Measurements from ENCODE around the gene SERTAD3. TPM values are rescaled to one million over a fixed set of nuclear protein-coding genes. Genes with fewer than 3 reads are reported as not detected.

SERTAD3 gene
- total RNA-seq, 2 donors from 2014 or later = 22.7 to 37.3 TPM

- Histone ChIP-seq H3K4me3 (peak overlapping the region; percentile 36 to 62), H3K4me1 (replicated peaks) (peaks cover 4% of the 10 kb centered on the region), H3K9me3 (no peaks in the 10 kb centered on the region), H3K27me3 (replicated peaks; ENCODE audit: insufficient read depth) (no peaks in the 10 kb centered on the region), H3K27ac (peak overlapping the region; percentile 97 to 100), H3K36me3 (peaks cover 8 to 10% of the 10 kb centered on the region in 2 donors)
- DNase-seq (ENCODE audit: low spot score) = peak; percentile 93
- WGBS = 2% methylated on average over 56 of the region's 56 CpGs
- peak; percentile 99 for TF ChIP-seq POLR2A (IDR thresholded peaks at IDR 0.05)
- peak; percentile 97 for TF ChIP-seq POLR2AphosphoS5 (IDR thresholded peaks at IDR 0.05)
- TF ChIP-seq, protein P1, sequence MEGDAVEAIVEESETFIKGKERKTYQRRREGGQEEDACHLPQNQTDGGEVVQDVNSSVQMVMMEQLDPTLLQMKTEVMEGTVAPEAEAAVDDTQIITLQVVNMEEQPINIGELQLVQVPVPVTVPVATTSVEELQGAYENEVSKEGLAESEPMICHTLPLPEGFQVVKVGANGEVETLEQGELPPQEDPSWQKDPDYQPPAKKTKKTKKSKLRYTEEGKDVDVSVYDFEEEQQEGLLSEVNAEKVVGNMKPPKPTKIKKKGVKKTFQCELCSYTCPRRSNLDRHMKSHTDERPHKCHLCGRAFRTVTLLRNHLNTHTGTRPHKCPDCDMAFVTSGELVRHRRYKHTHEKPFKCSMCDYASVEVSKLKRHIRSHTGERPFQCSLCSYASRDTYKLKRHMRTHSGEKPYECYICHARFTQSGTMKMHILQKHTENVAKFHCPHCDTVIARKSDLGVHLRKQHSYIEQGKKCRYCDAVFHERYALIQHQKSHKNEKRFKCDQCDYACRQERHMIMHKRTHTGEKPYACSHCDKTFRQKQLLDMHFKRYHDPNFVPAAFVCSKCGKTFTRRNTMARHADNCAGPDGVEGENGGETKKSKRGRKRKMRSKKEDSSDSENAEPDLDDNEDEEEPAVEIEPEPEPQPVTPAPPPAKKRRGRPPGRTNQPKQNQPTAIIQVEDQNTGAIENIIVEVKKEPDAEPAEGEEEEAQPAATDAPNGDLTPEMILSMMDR (IDR thresholded peaks at IDR 0.05) = peak; percentile 91 to 97 (median 96)
- intact Hi-C loops (cut with DNase I) = loop anchor here (1.0 kb wide), 1 partner anchor 23 kb away; the partner anchor contains the start of gene SERTAD3
Measured at GRCh38 chr19:40420766-40421765, 23.1 kb downstream of the SERTAD3 start.

DNA sequence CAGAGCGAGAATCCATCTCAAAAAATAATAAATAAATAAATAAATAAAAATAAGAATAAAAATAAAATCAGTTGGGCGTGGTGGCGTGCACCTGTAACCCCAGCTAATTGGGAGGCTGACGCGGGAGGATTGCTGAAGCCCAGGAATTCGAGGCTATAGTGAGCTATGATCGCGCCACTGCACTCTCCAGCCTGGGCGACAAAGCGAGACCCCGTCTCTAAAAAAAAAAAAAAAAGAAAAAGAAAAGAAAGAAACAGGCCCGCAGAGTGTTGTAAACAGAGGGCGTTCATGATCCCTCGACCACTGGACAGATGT lies 23.7 kb downstream of the SERTAD3 start:
- intact Hi-C loops (cut with DNase I) = no loop called here
- Histone ChIP-seq H3K36me3 (peaks cover 8 to 10% of the 10 kb centered on the region in 2 donors), H3K4me3 (peak overlapping the region; percentile 36 to 62), H3K27ac (peak overlapping the region; percentile 97 to 100), H3K4me1 (replicated peaks) (peaks cover 4% of the 10 kb centered on the region), H3K9me3 (no peaks in the 10 kb centered on the region), H3K27me3 (replicated peaks; ENCODE audit: insufficient read depth) (no peaks in the 10 kb centered on the region)
- WGBS = 56% methylated on average over 14 of the region's 14 CpGs
- TF ChIP-seq POLR2A (IDR thresholded peaks at IDR 0.05) = no peak
- no peak for TF ChIP-seq POLR2AphosphoS5 (IDR thresholded peaks at IDR 0.05)
- TF ChIP-seq, protein P1 (IDR thresholded peaks at IDR 0.05) = no peak
- no peak for DNase-seq (ENCODE audit: low spot score)

GRCh38 chr19:40419780-40420179 lies 24.4 kb downstream of the SERTAD3 start:
- Histone ChIP-seq H3K9me3 (no peaks in the 10 kb centered on the region), H3K27ac (no peak overlapping the region), H3K4me3 (no peak overlapping the region), H3K36me3 (peaks cover 8 to 10% of the 10 kb centered on the region in 2 donors), H3K4me1 (replicated peaks) (peaks cover 4% of the 10 kb centered on the region), H3K27me3 (replicated peaks; ENCODE audit: insufficient read depth) (no peaks in the 10 kb centered on the region)
- DNase-seq (ENCODE audit: low spot score) = no peak
- intact Hi-C loops (cut with DNase I) = no loop called here
- TF ChIP-seq, protein P1 (IDR thresholded peaks at IDR 0.05) = no peak
- TF ChIP-seq POLR2AphosphoS5 (IDR thresholded peaks at IDR 0.05) = no peak
- no peak for TF ChIP-seq POLR2A (IDR thresholded peaks at IDR 0.05)
- 80% methylated on average over 5 of the region's 5 CpGs for WGBS

GRCh38 chr19:40419066-40419612 lies 25.0 kb downstream of the SERTAD3 start:
- no peak for TF ChIP-seq POLR2AphosphoS5 (IDR thresholded peaks at IDR 0.05)
- TF ChIP-seq, protein P1 (IDR thresholded peaks at IDR 0.05) = no peak
- intact Hi-C loops (cut with DNase I) = no loop called here
- Histone ChIP-seq H3K4me1 (replicated peaks) (peaks cover 4% of the 10 kb centered on the region), H3K9me3 (no peaks in the 10 kb centered on the region), H3K4me3 (no peak overlapping the region), H3K27me3 (replicated peaks; ENCODE audit: insufficient read depth) (no peaks in the 10 kb centered on the region), H3K36me3 (peaks cover 8 to 10% of the 10 kb centered on the region in 2 donors), H3K27ac (no peak overlapping the region)
- DNase-seq (ENCODE audit: low spot score) = no peak
- 62% methylated on average over 4 of the region's 5 CpGs for WGBS
